GM12878 (cell line): ENCODE measurements around the gene AJUBA. TPM values are rescaled to one million over a fixed set of nuclear protein-coding genes. Genes with fewer than 3 reads are reported as not detected.

Source experiments
- ATAC-seq: fragments of 200-7000 bp; cut with Tn5 transposase; 3 replicates; pipeline ENCODE4 v1.9.1; 2020; ENCODE audit warnings: mild to moderate bottlenecking, moderate library complexity
- BruUV-seq: library from RNA; stranded (reverse); fragments of 400-500 nt; replicated peaks from 2 replicates; lab custom pipeline; 2021; lab: Mats Ljungman, UMichigan
- CTCF ChIA-PET: fragments of 300-600 bp; sonication (Branson Sonifier 250); formaldehyde crosslinking; extraction: SDS; loops from one replicate; lab custom pipeline; 2021; ENCODE audit warnings: inconsistent platforms; lab: Yijun Ruan, JAX
- POLR2A ChIA-PET: fragments of 350-600 bp; formaldehyde crosslinking; extraction: SDS; loops from one replicate; lab custom pipeline; 2021; ENCODE audit warnings: inconsistent platforms; lab: Charles Lee
- RAD21 ChIA-PET: fragments of 300-600 bp; sonication (Branson Sonifier 250); formaldehyde crosslinking; loops from one replicate; lab custom pipeline; 2023; ENCODE audit warnings: antibody characterized with exemption; ENCODE audit not compliant: unreplicated experiment; lab: Charles Lee
- SMC1A ChIA-PET: fragments of 300-600 bp; sonication (Branson Sonifier 250); formaldehyde crosslinking; loops from one replicate; lab custom pipeline; 2023; ENCODE audit not compliant: unreplicated experiment, uncharacterized antibody; lab: Charles Lee
- DNase-seq: peaks from one replicate; pipeline ENCODE4 v3.0.0-alpha.2; 2011; ENCODE audit warnings: low read depth, low spot score
- FAIRE-seq: peaks from 3 replicates; lab custom pipeline; 2011; peaks lifted over from hg19 to GRCh38; lab: Jason Lieb, UNC
- H2AFZ ChIP-seq: 2 replicates; pipeline ENCODE4 v1.6.0; 2011; ENCODE audit warnings: low read depth, low read length, control low read depth; ENCODE audit not compliant: control insufficient read depth
- H3K27ac ChIP-seq: 2 replicates; pipeline ENCODE4 v1.5.1; 2011; ENCODE audit warnings: control low read depth; ENCODE audit not compliant: control insufficient read depth, insufficient read depth
- H3K27me3 ChIP-seq, 2 experiments: replicated peaks in 1 of 2; 2 replicates each; pipeline versions ENCODE4 v1.6.0 to v1.6.1; 2011; ENCODE audit warnings: low read length in 1 of 2; ENCODE audit not compliant: control insufficient read depth in 2 of 2, insufficient read depth in 2 of 2
- H3K36me3 ChIP-seq, 2 experiments: 2 replicates each; pipeline ENCODE4 v1.5.1; 2011; ENCODE audit warnings: low read length in 1 of 2; ENCODE audit not compliant: control insufficient read depth in 2 of 2, insufficient read depth in 2 of 2
- H3K4me1 ChIP-seq: 2 replicates; pipeline ENCODE4 v1.6.1; 2011; ENCODE audit warnings: mild to moderate bottlenecking, low read length, moderate library complexity, mixed read lengths; ENCODE audit not compliant: control insufficient read depth, insufficient read depth
- H3K4me2 ChIP-seq: 2 replicates; pipeline ENCODE4 v1.6.0; 2011; ENCODE audit warnings: control low read depth; ENCODE audit not compliant: control insufficient read depth, insufficient read depth
- H3K4me3 ChIP-seq: fragments of 200-600 bp; sonication (generic); 2 replicates; pipeline ENCODE4 v1.5.1; 2016
- H3K79me2 ChIP-seq: 2 replicates; pipeline ENCODE4 v1.6.0; 2011; ENCODE audit warnings: low read length; ENCODE audit not compliant: control insufficient read depth, insufficient read depth
- H3K9ac ChIP-seq: 2 replicates; pipeline ENCODE4 v1.8.0; 2011; ENCODE audit warnings: low read length, control low read depth, mixed read lengths; ENCODE audit not compliant: control insufficient read depth, insufficient read depth
- H3K9me3 ChIP-seq: replicated peaks from 3 replicates; pipeline ENCODE4 v1.5.1; 2011; ENCODE audit warnings: mild to moderate bottlenecking, low read length; ENCODE audit not compliant: control insufficient read depth, insufficient read depth
- H4K20me1 ChIP-seq: 2 replicates; pipeline ENCODE4 v1.6.0; 2011; ENCODE audit not compliant: control insufficient read depth, insufficient read depth
- CBFB ChIP-seq: IDR thresholded peaks from 2 replicates; pipeline ENCODE4 v1.6.1; 2016; ENCODE audit warnings: antibody characterized with exemption, low read depth
- EED ChIP-seq: sonication (generic); IDR thresholded peaks from 2 replicates; pipeline ENCODE4 v1.6.1; 2016; ENCODE audit warnings: antibody characterized with exemption, low read depth
- HDAC2 ChIP-seq: fragments of 200-600 bp; sonication (generic); IDR thresholded peaks from 2 replicates; pipeline ENCODE4 v1.6.1; 2017
- IRF4 ChIP-seq: IDR thresholded peaks from 2 replicates; pipeline ENCODE4 v1.6.1; 2011; ENCODE audit warnings: low read depth, low read length
- MXI1 ChIP-seq: fragments of 150-350 bp; IDR thresholded peaks from 2 replicates; pipeline ENCODE4 v1.6.1; 2011; ENCODE audit warnings: low read depth, mild to moderate bottlenecking, inconsistent platforms, low read length, improper control_type of control experiment
- TARDBP ChIP-seq: IDR thresholded peaks from 2 replicates; pipeline ENCODE4 v1.6.1; 2016; ENCODE audit warnings: borderline replicate concordance
- TCF12 ChIP-seq: IDR thresholded peaks from 2 replicates; pipeline ENCODE4 v1.6.1; 2011; ENCODE audit warnings: low read depth, mild to moderate bottlenecking, low read length
- TCF7 ChIP-seq: IDR thresholded peaks from 2 replicates; pipeline ENCODE4 v1.6.1; 2014; ENCODE audit warnings: antibody characterized with exemption, borderline replicate concordance
- WGBS: methylation state at CpG from one replicate; pipeline ENCODE4 v1.1.6; 2016; ENCODE audit warnings: low lambda C conversion rate; ENCODE audit not compliant: insufficient replicate concordance, insufficient coverage; ENCODE audit errors: missing lambda C conversion rate; 5-methylcytosine and 5-hydroxymethylcytosine counted together
- in situ Hi-C: fragments of 300-500 bp; cut with MboI; formaldehyde crosslinking; loops from 9 replicates; pipeline ENCODE4 v1.14.3; 2018; ENCODE audit warnings: mixed read lengths
- intact Hi-C: fragments of 100-400 bp; cut with micrococcal nuclease; formaldehyde crosslinking; loops from one replicate; pipeline ENCODE4 v1.14.2; 2022; ENCODE audit not compliant: unreplicated experiment
- polyA plus RNA-seq, 11 experiments: library from polyadenylated mRNA; depleted of rRNA in 4 of 11; unstranded in 6 of 11; stranded (reverse) in 5 of 11; fragments of >200 nt; fragmentation: Nextera tagmentation in 4 of 11; fragmentation: Illumina TruSeq in 1 of 11; extraction: Ambion mirVana in 4 of 11; extraction: Trizol in 1 of 11; gene quantifications; 1 replicate in 1 of 11; 2 replicates in 10 of 11; pipeline versions ENCODE4 v1.2.1 to v1.2.3, GENCODE V29; 2011 to 2016; ENCODE audit warnings: inconsistent platforms in 2 of 11, missing spikeins in 2 of 11, low read depth in 1 of 11
- total RNA-seq, 4 experiments: library from RNA; depleted of rRNA in 3 of 4; stranded (reverse); fragments of >200 nt in 3 of 4; fragmentation: Illumina TruSeq in 1 of 4; extraction: Trizol in 1 of 4; gene quantifications; 2 replicates each; pipeline versions ENCODE4 v1.2.1 to v1.2.3, GENCODE V29; 2013 to 2021
- TF ChIP-seq, protein P1 (sequence below): IDR thresholded peaks from 2 replicates; pipeline ENCODE4 v1.6.1; 2012; ENCODE audit warnings: low read depth, low read length, improper control_type of control experiment

AJUBA gene
- total and polyA plus RNA-seq, 10 of the 15 experiments (the other 5 are each of a cell fraction or from before 2014, with no cell fraction given): 0.03 to 18.1 (median 0.36) TPM; not detected in 1

- TF ChIP-seq IRF4 (no peak), TARDBP (no peak)
Measured at GRCh38 chr14:23021889-23022442, 39.6 kb upstream of the AJUBA start (continued).

DNA sequence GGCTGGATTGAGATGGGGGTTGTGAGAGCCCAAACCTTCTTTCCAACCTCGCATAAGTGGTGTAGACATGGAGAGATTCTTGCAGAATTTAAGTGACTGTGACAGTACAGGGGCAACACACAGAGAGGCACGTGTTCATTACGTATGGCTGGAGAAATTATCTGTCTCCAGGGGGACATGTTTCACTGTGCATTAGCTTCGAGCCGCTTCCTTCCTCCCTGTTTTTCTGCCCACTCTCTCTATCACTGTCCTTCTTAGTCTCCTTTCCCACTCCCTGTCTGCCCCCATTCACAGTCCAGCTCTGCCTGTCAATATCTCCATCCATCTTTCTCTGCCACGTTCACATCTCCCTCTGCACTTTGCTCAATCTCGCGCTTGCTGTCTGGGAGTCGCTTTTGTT lies 39.1 kb upstream of the AJUBA start:
- ATAC-seq (no peak), FAIRE-seq (no peak), DNase-seq (no peak)
- 100% methylated on average over 9 of the region's 9 CpGs for WGBS
- intact Hi-C loops (no loop called here), in situ Hi-C loops (no loop called here)
- H3K4me1 ChIP-seq: no peaks in the 10 kb centered on the region
- RAD21 ChIA-PET: no interaction called here
- H3K36me3 ChIP-seq: peaks cover 5 to 20% of the 10 kb centered on the region in 2 experiments
- no peak overlapping the region for H3K27ac ChIP-seq
- no peaks in the 10 kb centered on the region for H3K79me2 ChIP-seq
- H3K4me3 ChIP-seq: no peak overlapping the region
- BruUV-seq: no TSS peak
- H3K27me3 ChIP-seq: no peaks in the 10 kb centered on the region
- no peak overlapping the region for H3K9ac ChIP-seq
- H2AFZ ChIP-seq: no peak overlapping the region
- TF ChIP-seq HDAC2 (no peak), EED (no peak), TCF12 (no peak), TCF7 (no peak), CBFB (no peak), MXI1 (no peak)
- TF ChIP-seq, protein P1, sequence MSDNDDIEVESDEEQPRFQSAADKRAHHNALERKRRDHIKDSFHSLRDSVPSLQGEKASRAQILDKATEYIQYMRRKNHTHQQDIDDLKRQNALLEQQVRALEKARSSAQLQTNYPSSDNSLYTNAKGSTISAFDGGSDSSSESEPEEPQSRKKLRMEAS: no peak
- no peaks in the 10 kb centered on the region for H3K9me3 ChIP-seq
- CTCF ChIA-PET: interaction anchor here (0.6 to 5.5 kb wide), 3 partner anchors 19 to 37 kb away, joined by 3 to 43 read pairs (median 4); no protein-coding TSS in a partner anchor
- H4K20me1 ChIP-seq: no peaks in the 10 kb centered on the region
- POLR2A ChIA-PET: no interaction called here
- H3K4me2 ChIP-seq: no peak overlapping the region
- SMC1A ChIA-PET: interaction anchor here (1.5 to 1.6 kb wide), 3 partner anchors 13 to 26 kb away, joined by 3 to 5 read pairs (median 5); no protein-coding TSS in a partner anchor
